LNCaP clone FGC (cell line): ENCODE results near the gene LHFPL6.

Source experiments
- DNase-seq: peaks from one replicate; pipeline ENCODE4 v3.0.0-alpha.2; 2011; ENCODE audit warnings: low read depth
- H3K4me3 ChIP-seq: 2 replicates; pipeline ENCODE4 v1.5.1; 2011; ENCODE audit warnings: mild to moderate bottlenecking, low read depth, low read length, control low read depth
- CTCF ChIP-seq: IDR thresholded peaks from 2 replicates; pipeline ENCODE4 v1.5.1; 2012; ENCODE audit warnings: mild to moderate bottlenecking; ENCODE audit not compliant: control insufficient read depth, insufficient read depth; ENCODE audit errors: extremely low read depth

LHFPL6 gene

GRCh38 chr13:39603424-39603947, 493 bp upstream of the LHFPL6 start:
- DNase-seq: no peak
- no peak for TF ChIP-seq CTCF
- H3K4me3 ChIP-seq: no peak overlapping the region

DNA sequence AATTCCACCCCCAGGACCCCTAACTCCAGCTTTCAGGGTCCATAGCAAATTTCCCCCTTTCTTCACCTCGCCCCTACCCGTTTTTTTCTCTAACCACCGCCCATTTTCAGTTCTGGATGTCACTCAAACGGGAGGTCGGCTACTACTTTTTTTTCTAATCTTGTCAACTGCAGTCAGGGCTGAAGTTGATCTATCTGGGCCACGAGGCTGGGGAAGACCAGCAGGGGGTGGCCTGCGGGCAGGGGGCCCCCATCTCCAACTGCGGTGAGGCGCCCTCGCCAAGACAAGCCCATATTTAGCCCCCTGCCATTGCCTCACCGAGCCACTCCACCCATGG, 748 bp downstream of the LHFPL6 start:
- no peak for TF ChIP-seq CTCF

DNA sequence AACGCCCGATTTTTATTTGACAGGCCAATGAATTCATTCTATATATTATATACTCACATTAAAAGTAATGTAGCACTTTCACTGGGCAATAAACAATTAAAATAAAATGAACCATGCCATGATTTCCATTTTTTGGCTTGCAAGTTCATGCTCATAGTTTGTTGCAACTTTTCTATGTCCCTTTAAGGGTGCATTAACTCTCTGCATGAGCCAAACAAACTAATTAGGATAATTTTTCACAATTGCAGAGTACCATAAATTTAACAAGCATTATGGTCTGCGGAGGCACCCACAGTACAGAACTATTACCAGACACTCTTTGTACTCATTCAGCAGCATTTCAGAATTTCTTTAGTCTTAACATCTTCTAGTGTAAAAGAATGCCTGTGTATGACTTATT, 1.4 kb downstream of the LHFPL6 start:
- no peak for TF ChIP-seq CTCF
- no peak overlapping the region for H3K4me3 ChIP-seq
- DNase-seq: no peak

More for the DNA sequence above, 748 bp downstream of the LHFPL6 start:
- H3K4me3 ChIP-seq: peak overlapping the region; percentile 44
- no peak for DNase-seq

GRCh38 chr13:39600766-39601165, 2.2 kb downstream of the LHFPL6 start:
- no peak for TF ChIP-seq CTCF
- no peak overlapping the region for H3K4me3 ChIP-seq
- no peak for DNase-seq

DNA sequence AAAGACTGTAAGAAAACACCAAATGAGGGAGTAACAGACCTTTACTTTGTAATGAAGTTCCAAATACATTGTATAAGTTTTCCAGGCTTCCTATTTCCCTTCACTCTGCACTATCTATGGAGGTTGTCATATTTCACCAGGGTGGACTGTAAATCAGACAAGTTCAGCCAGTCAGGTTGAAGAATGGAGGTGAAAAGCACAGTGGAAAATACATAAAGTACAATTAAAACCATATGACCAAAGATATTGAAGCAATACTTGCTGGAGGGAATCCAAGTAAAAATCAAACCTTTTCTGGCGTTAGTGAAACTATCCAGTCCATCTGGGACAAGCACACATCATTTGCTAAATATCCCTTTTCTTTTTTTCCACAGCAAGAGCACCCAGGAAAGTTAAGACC, 3.2 kb downstream of the LHFPL6 start:
- no peak overlapping the region for H3K4me3 ChIP-seq
- no peak for TF ChIP-seq CTCF
- DNase-seq: no peak

DNA sequence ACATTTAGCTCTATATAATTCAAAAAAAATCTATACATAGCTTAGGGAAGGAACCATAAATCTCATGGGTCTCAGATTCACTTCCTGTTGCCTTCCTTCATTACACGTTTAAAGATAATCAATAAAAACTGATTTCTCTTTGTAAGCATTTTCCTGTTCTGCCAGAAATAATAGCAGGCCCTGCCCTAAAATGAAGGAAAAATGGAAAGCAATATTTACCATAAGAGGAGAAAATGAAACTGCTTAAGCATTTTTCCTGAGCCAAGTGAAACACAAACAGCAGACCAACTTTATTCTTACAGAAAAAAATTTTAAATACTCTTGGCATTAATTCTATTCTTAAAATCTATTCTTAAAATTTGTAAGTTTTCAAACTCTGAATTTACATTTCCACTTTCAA, 4.0 kb downstream of the LHFPL6 start:
- H3K4me3 ChIP-seq: no peak overlapping the region
- TF ChIP-seq CTCF: no peak
- no peak for DNase-seq

GRCh38 chr13:39597838-39598237, 5.2 kb downstream of the LHFPL6 start:
- no peak for TF ChIP-seq CTCF
- DNase-seq: no peak
- H3K4me3 ChIP-seq: no peak overlapping the region
